COLO668 (cell line): Measurements from ENCODE around the gene ZNF664.

Experiments
- DNase-seq: peaks from one replicate; lab custom pipeline; 2025; ENCODE audit not compliant: unreplicated experiment; lab: John Stamatoyannopoulos, UW

Gene ZNF664

GRCh38 chr12:123958462-123958861, 14.6 kb upstream of the ZNF664 start:
- DNase-seq, result no peak

GRCh38 chr12:123958876-123959275, 14.1 kb upstream of the ZNF664 start:
- DNase-seq, result no peak

GRCh38 chr12:123960029-123960735, 12.8 kb upstream of the ZNF664 start:
- no peak for DNase-seq

- DNase-seq, result no peak
These were observed 12.2 kb upstream of the ZNF664 start for GRCh38 chr12:123960856-123961255.

- DNase-seq, result no peak
These were observed 11.2 kb upstream of the ZNF664 start for GRCh38 chr12:123961585-123962345.

- no peak for DNase-seq
These were observed 10.5 kb upstream of the ZNF664 start for GRCh38 chr12:123962513-123962912.

- DNase-seq, result no peak
These were observed 9.2 kb upstream of the ZNF664 start for GRCh38 chr12:123963821-123964220.

- DNase-seq, result no peak
These were observed 7.6 kb upstream of the ZNF664 start for GRCh38 chr12:123965382-123965781.

- no peak for DNase-seq
These were observed 6.4 kb upstream of the ZNF664 start for GRCh38 chr12:123966596-123966995.

- no peak for DNase-seq
These were observed 5.9 kb upstream of the ZNF664 start for GRCh38 chr12:123967121-123967586.

GRCh38 chr12:123971449-123971769, 1.6 kb upstream of the ZNF664 start:
- no peak for DNase-seq

- DNase-seq, result peak; percentile 57
These were observed 1.1 kb upstream of the ZNF664 start for GRCh38 chr12:123971770-123972456.

GRCh38 chr12:123973552-123974341, 732 bp downstream of the ZNF664 start:
- peak; percentile 66 for DNase-seq

GRCh38 chr12:123976227-123976826, 3.3 kb downstream of the ZNF664 start:
- no peak for DNase-seq

- no peak for DNase-seq
These were observed 6.6 kb downstream of the ZNF664 start for GRCh38 chr12:123979566-123979965.

GRCh38 chr12:123982269-123982668, 9.3 kb downstream of the ZNF664 start:
- no peak for DNase-seq

- peak; percentile 38 for DNase-seq
These were observed 10.9 kb downstream of the ZNF664 start for GRCh38 chr12:123983822-123984485.

- no peak for DNase-seq
These were observed 11.9 kb downstream of the ZNF664 start for GRCh38 chr12:123984903-123985302.

GRCh38 chr12:123986374-123986965, 13.5 kb downstream of the ZNF664 start:
- no peak for DNase-seq

GRCh38 chr12:123987022-123987421, 14.0 kb downstream of the ZNF664 start:
- no peak for DNase-seq
